ENCODE data around the gene RTP3.

RTP3 gene

DNA sequence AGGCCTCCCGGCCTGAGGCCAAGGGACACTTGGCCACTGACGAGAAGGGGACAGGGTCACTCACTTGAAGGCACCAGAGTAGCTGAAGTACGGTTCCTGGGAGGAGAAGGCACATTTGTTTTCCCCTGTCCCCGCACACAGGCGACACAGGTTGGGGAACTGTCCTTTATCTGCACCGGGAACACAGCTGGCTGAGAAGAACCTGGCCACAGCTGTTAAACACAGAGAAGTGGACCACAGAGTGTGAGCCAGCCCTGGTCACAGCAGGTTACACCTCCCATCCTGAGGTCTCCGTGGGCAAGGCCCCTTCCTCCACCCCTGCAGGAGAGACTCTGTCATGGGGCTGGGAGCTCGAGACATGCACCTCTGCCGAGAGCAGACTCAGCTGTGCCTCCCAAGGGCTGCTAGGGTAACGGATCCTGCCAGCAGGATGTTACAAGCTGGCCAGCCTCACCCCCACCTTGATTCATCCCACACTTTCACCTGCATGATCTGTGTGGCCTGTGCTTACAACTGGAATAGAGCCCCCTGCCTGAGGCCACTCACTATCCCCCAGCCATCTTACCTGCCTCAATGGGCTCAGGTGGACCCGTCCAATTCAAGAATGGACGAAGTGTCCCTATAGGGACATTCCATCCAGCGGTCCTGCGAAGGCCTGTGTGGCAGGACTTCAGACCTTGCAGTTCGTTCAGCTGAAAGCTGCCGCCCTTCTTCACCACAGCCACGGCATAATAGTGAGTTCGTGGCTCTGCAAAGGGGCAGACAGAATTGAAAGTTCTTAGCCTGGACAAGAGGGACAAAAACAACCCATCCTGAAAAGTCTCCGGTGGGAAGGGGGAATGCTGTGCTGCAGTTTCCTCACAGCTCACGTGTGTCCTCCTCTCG lies 42.3 kb upstream of the RTP3 start:
- DNase-seq (ENCODE audit: low spot score), result no peak
- TF ChIP-seq, protein P1, sequence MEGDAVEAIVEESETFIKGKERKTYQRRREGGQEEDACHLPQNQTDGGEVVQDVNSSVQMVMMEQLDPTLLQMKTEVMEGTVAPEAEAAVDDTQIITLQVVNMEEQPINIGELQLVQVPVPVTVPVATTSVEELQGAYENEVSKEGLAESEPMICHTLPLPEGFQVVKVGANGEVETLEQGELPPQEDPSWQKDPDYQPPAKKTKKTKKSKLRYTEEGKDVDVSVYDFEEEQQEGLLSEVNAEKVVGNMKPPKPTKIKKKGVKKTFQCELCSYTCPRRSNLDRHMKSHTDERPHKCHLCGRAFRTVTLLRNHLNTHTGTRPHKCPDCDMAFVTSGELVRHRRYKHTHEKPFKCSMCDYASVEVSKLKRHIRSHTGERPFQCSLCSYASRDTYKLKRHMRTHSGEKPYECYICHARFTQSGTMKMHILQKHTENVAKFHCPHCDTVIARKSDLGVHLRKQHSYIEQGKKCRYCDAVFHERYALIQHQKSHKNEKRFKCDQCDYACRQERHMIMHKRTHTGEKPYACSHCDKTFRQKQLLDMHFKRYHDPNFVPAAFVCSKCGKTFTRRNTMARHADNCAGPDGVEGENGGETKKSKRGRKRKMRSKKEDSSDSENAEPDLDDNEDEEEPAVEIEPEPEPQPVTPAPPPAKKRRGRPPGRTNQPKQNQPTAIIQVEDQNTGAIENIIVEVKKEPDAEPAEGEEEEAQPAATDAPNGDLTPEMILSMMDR (IDR thresholded peaks at IDR 0.05; ENCODE audit: extremely low read depth, missing control alignments), result no peak

DNA sequence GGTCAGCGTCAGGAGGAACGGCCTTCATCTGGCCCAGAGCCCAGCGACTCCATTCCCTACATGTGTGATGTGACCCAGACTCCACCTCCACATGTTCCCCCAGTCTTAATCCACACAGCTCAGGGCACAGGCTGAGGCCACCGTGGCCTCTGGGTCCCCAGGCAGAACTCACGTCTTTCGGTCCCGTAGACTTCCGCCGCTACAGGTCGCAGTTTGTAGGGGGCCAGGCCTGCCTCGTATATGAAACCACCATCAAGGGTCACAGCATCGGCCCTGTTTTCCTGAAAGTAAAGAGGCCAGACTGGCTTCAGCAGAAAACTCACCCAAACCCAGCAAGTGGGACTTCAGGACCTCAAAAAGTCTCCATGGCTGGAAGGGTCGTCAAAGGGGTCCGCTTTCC lies 41.7 kb upstream of the RTP3 start:
- no peak for DNase-seq (ENCODE audit: low spot score)
- TF ChIP-seq, protein P1 (IDR thresholded peaks at IDR 0.05; ENCODE audit: extremely low read depth, missing control alignments), result no peak

DNA sequence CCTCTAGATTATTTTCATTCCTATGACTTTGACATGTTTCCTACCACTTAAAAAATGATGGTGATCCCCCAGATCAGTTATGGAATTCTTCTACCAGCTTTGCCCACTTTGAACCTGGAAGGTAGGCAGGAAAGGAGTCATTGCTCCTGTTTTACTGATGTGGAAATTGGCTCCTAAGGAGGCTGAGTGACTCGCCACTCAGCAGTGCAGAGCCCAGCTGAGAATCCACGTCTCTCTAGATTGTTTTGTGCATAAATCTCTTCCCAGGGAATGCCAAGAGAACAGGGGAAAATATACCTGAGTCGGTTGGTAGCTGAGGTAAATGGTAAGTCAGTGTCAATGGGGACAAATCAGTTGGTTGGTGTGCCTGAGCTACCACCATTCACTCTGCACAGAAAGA lies 37.7 kb upstream of the RTP3 start:
- DNase-seq (ENCODE audit: low spot score), result no peak
- TF ChIP-seq, protein P1 (IDR thresholded peaks at IDR 0.05; ENCODE audit: extremely low read depth, missing control alignments), result no peak

DNA sequence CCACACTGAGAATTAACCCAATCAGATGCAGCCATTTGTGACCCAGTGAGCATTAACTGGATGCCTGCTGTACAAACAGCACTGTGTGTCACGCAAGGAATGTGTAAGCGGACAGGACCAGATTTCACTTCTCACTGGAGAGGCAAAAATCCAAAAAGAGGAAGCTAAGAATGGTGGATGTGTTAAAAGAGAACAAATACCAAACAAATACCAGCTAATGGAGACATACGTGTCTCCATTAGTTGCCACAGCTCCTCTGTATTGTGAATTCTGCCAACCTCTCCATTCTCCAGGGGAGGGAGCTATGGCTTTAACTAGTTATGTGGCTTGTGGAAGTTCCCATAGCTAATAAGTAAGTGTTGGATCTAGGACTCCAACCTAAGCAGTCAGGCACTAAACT lies 35.7 kb upstream of the RTP3 start:
- TF ChIP-seq, protein P1 (IDR thresholded peaks at IDR 0.05; ENCODE audit: extremely low read depth, missing control alignments), result no peak
- no peak for DNase-seq (ENCODE audit: low spot score)

DNA sequence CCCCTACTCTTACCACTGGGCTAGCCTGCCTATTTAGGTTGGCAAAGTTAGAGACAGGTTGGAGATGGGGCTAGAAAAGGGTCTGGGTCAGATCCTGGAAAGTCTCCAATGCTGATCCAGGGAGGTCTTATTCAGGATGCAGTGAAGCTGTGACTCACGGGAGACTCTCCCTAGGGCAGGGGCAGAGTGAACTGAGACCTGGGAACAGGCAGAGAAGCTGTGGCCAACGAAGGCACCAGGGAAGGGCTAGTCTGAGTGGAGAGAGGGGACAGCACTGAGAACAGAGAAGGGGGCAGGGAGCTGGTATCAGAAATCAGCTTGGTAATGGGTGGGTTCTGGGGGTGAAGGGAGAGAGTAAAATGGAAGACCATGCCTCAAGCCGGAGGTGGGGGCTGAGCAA lies 35.3 kb upstream of the RTP3 start:
- TF ChIP-seq, protein P1 (IDR thresholded peaks at IDR 0.05; ENCODE audit: extremely low read depth, missing control alignments), result no peak
- DNase-seq (ENCODE audit: low spot score), result no peak

DNA sequence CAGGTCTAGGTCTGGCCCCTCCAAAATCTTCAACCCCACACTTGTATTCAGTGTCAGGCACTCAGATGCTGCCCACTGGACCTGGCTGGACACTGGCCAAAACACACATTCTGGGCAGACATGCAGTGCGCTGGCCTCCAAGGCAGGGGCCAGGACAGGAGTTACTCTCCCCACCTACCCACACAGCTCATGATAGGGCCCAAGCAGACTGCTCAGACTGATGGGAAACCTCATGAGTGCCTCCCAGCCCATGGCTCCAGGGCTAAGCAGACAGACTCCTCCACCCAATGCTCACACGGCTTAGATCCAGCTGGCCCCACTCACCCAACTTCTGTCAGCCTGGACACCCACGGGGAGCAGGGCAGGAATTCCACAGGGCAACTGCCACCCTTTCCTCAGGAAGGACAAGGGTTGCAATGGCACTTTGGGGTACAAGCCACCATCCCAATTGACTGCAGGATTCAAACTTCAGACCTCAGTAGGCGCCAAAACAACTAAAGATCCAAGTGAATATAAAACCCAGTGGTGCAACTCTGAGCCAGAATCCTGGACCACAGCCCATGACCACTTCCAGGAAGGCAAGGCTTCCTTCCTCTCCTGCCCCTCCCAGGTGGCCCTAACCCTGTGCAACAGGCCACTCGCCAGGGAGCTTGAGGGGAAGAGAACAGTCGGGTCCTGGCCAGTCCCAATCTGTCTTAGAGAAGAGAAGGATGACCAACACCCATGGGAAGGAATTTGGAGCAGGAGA lies 34.5 kb upstream of the RTP3 start:
- no peak for DNase-seq (ENCODE audit: low spot score)
- TF ChIP-seq, protein P1 (IDR thresholded peaks at IDR 0.05; ENCODE audit: extremely low read depth, missing control alignments), result no peak

DNA sequence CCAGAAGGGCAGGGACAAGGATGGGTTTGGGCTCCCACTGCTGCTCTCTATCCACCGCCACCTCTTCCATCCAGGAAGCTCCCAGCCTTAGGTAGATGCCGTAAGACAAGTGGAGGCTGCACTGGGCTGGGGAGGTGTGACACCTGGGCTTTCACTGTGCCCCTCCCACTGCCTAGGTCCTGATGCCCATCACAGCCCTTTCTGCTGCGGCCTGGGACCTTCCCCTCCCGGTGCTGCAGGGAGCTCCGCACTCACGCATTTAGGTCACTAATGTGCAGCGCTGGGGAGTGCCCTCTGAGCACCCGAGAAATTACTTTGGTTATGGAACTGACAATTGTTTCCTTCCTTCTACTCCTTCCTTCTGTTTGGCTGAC lies 33.9 kb upstream of the RTP3 start:
- DNase-seq (ENCODE audit: low spot score), result no peak
- TF ChIP-seq, protein P1 (IDR thresholded peaks at IDR 0.05; ENCODE audit: extremely low read depth, missing control alignments), result no peak

Measured in GM20000 (cell line).